ENCODE results near the gene NBAS.
"Not testable (repeated sequence)": the region's sequence is repeated elsewhere in the genome, so short reads cannot be mapped to it uniquely, and the experiment has no call there.

The NBAS gene

DNA sequence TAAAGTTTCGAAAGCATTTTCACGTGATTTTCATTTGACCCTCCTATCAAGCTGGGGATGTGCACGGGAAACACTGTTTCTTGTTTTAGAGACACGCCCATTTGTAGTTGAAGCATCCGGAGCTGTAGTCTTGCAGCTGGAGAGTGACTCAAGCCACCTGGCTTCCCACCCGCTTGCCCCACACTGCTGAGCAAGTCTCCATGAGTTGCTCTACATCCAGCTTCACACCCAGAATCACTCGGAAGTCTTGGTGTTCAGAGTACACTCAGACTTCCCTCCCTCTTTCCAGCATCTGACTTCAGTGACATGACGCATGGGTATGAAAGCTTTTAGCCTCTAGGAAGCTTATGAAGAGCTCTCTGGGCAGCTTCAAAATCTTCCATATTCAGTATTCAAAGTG is 262.4 kb downstream of the NBAS start:
- no peak for DNase-seq

DNA sequence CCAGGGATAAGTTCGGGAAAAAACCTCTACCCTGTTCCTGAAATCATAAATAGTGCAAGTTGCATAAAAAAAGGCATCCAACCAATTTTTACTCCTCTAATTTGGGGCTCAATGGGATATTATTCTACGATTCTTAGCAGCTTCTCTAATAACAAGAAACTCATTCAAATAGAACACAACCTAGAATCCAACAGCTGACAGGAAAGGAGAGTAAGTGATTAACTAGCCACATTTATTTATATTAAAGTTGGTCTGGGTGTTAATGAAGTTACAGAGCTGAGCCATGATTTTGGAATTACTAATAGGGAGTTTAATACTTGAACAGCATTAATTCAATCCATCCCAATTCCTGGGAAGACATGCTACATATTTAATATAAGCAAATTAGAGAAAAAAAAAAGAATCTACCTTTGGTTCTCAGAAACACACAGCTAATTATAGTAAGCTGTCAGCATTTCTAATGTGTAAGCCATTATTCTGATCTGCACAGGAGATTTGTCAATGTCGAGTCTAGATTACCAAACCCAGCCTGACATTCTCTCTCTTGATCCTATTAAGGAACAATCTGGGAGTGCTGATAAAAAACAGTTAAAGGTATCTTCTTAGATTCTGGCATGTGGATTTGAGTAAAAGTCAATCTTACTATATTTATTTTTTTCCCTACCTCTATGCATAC is 267.7 kb downstream of the NBAS start:
- no peak for DNase-seq

DNA sequence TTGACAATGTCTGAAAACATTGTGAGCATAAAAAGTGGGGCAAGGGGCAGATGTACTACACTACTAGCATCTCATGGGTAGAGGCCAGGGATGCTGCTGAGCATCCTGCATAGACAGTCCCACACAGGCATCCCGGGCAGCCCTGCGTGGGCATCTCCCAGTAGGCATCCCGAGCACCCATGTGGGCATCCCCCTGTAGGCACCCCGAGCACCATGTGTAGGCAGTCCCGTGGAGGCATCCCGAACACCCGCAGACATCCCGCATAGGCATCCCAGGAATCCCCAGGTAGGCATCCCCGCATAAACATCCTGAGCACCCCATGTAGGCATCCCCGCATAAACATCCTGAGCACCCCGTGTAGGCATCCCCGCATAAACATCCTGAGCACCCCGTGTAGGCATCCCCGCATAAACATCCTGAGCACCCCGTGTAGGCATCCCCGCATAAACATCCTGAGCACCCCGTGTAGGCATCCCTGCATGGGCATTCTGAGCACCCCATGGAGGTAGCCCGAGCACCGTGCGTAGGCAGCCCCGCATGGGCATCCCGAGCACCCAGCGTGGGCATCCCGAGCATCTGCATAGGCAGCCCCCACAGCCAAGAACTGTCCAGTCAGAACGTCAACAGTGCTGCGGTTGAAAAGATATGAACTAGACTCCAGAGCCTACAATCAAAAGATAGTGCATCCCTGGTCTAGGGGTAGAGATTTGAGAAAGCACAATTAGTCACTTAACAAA is 273.5 kb downstream of the NBAS start:
- no peak for DNase-seq

DNA sequence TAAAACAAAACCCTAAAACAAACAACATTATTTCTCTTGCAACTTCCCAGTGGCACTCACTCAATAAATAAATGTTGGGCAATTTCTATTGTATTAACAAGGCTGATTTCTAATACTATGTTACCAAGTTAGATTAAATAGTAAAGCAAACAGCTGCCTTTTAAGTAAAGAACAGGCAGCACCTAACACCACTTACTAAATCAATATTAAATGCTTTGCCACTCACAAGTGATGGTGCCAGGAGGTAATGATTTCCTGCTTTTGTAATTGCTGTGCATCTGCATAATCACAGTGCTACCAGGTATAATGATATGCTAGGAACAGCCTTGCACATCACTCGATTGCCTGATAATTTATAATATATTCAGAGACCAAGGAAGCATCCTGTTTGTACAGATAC is 276.5 kb downstream of the NBAS start:
- no peak for DNase-seq

DNA sequence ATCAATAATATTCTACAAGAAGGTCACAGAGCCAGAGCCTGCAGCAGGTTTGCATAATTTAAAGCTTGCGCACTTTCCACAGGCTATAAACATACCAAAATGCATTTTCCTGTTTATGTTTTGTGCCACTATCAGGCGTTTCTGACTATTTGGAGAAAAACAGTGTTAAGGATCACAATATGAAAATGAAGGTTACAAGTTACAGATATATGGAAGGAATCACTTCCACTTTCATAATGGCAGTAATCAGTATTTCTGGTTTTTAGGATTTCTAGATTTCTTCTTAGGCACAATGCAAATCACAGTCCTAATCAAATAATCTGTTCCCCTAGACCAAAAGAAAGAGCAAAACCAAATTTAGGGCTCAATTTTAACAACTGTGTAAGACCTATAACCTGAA is 279.5 kb downstream of the NBAS start:
- no peak for DNase-seq

DNA sequence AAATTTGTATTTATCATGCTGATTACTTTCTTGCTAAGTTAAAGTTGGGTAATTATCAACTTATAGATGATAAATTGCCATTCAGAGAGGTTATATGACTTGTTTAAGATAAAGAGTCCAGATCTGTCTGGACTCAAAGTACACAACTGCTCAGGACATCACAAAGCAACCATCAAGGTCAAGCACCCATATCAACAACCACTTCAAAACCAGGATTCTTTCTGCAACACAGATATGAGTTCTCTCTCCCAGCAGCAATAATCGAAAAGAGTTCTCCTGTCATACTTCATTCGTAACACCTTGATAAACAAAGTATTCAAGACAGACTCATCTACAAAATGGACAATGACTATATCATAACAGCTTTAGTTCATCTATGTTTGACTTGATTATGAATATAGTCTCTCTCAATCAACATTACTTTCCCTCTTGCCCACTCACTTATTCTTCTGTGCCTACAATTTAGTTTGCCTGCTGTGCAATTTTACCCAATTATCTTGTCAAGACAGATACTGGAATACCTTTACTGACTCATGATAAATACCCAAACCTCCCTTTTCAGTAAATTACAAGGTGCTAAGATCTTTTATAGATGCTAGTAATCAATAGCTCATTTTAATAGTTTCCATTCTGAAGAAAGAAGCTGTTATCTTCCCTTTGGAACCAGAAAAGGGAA is 281.8 kb downstream of the NBAS start:
- no peak for DNase-seq

DNA sequence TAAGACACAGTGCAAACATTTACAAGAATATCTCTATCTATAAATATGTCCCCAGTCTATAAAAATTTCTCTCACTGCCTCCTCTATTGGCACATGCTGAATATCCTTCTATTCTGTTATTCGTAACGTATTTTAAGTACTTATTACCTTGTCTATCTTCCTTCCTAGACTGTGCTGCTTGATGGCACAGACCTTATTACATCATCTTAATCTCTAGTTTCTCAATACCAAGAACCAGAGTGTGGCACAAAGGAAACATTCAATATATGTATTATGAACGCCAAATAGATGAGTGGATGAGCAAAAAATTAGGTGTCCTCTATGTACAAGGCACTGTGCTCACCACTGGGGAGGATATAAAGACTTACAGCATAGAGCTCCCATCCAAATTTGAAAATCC is 282.8 kb downstream of the NBAS start:
- no peak for DNase-seq

DNA sequence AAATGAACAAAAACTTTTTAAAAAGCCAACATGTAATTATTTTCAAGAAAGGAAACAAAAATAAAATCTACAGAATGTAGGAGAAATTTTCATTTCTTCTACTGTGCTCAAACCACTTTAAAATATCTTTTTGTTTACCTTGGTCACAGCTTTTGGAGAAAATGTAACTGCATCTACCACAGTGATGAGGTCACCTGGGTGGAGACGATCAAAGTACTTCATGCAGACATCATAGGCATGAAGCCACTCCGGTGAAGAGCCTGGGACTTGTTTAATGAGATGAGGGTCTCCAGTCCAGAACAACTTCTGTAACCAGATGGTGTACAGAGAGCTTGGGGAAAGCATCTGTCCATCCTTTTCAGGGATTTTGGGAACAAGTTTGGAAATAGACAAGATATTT is 285.8 kb downstream of the NBAS start:
- no peak for DNase-seq

DNA sequence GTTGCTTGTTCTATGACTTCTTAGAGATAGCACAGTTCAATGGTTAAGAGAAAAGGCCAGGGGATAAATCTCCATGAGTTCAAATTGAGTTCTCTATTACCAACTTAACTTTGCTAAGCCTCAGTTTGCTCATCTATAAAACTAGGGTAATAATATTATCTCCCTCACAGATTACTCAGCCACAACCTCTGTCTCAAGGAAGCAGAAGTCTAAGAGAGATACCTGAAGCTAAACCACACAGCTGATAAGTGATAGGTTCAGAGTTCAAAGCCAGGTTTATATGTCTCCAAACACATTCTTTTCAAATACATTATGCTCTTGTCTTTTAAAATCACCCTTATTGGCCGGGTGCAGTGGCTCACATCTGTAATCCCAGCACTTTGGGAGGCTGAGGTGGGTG is 287.7 kb downstream of the NBAS start:
- DNase-seq: no peak

DNA sequence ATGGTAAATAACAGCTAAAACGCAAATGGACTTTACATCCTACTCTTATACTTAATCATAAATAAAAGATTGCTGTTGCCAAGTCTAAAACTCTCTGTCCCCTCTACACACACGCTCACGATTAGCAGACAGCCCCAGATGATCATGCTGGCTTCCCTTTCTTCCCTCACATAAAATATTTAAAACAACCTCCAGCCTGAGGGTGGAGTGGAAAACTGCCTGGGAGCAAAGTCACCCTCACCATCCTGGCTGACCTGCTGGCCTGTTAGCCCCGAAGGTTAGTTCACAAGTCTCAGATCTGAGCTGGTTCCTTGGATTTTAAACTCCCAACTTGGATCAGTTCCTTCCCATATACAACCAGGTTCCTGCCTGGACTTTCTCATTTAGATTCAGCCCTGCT is 288.2 kb downstream of the NBAS start:
- DNase-seq: no peak

DNA sequence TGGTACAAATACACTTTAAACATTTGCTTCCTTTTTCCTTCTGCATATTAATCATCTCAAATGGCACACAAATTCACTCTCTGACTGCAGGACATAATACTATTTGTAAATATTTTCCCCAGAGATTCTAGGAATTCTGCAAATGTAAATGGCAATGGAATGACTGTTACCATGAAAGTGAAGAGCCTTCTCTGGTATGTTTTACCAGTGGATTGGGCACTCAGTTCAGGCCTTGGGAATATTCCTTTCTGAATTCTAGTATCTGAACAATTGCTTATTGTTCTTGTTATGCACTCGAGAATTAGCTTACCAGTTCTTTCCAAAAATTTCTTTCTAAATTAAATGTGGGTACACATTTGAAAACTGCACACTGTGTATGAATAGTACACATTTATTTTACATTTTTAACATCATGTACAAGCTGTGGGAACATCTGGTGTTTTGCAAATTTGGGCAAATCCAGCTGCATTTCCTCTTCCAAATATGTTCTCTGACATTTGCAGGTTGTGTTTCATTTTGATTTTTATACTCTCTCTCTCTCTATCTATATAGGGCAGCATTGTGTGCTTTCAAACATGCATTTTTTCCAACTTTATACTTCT is 289.1 kb downstream of the NBAS start:
- DNase-seq: no peak

DNA sequence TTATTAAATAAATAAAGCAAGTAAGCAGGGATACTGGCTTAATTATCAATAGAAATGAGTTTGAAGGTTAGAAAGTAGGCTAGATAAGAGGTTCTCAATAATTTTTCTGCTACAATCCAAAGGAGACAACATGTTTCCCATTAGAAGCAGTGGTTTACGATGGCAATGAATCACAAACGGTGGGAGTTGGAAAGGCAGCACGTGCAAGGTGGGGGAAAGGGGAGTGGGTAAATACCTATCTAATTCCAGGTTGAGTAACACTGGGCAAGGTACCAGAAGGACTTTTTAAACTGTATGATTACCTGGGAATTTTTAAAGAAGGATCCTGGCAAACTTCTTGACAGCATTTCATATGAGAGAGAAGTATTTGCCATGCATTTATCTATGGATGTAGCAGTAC is 289.9 kb downstream of the NBAS start:
- DNase-seq: no peak

DNA sequence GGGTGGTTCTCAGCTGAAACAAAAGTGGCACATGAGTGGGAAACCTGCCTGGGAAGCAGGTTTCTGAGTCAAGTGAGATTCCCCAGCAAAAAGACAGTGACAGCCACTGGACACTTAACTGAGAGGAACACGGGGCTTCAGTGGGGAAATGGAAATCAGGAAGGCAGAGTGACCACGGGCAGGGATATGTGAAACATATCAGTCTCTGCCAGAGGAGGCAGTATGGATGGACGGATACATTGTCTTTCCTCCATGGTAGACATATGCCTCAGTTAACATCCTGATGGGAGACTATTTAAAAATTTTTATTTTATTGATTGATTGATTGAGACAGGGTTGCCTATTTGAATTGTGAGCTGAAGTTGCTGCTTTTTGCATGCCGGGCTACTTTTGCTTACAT is 292.1 kb downstream of the NBAS start:
- no peak for DNase-seq

DNA sequence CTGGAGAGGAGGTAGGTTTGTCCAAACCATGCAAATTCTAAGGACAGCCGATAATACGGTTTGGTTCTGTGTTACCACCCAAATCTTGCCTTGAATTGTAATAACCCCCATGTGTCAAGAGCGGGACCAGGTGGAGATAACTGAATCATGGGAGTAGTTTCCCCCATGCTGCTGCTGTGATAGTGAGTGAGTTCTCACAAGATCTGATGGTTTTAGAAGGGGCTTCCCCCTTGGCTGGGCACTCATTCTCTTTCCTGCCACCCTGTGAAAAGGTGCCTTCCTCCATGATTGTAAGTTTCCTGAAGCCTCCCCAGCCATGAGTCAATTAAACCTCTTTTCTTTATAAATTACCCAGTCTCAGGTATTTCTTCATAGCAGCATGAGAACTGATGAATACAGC is 295.2 kb downstream of the NBAS start:
- no peak for DNase-seq

DNA sequence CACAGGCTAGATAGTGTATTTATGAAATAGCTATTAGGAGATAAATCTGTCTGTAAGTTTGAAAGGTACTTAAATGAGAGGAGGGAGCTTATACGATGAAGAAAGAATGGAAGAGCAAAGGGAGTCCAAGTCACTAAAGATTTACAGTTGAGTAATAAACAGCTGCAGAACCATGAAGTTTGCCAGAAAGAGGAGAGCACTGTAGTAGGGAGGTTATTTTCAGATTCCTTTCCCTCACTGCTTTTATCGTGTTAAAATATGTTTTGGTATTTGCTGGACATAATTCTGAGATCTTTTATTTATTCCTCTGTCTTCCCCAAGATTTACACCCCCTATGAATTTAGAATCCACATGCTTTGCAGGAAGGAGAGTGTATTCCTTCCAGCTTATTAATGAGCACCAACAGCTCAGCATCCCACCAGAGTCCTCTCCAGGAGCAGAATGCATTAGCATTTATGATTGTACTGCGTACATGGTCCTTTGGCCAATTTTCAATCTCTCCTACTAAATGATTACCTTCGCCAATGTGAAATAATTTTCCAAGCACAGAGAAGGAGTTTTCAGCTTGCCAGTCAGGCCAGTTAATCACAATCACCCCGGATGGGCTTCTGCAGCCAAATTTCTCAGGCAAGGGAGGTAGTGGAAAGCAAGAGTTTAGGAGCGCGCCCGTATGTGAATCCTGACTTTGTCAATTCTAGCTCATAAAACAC is 297.0 kb downstream of the NBAS start:
- DNase-seq: no peak

DNA sequence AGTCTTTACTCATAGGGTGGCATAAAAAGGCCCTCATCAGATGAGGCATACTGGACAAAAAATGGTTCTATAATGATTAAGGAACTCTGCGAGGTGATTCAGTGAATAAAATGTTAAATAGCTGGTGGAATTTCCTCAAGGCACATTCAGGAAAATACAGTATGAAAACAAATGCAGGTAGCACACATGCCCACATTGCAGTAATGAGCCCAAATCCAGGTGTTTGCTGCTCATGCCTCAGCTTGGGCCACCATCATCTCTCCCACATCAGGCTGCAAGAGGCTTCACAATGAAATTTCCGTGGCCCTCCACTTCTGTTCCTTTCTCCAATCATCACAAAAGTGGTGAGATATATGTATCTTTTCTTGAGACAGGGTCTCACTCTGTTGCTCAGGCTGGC is 298.3 kb downstream of the NBAS start:
- no peak for DNase-seq

DNA sequence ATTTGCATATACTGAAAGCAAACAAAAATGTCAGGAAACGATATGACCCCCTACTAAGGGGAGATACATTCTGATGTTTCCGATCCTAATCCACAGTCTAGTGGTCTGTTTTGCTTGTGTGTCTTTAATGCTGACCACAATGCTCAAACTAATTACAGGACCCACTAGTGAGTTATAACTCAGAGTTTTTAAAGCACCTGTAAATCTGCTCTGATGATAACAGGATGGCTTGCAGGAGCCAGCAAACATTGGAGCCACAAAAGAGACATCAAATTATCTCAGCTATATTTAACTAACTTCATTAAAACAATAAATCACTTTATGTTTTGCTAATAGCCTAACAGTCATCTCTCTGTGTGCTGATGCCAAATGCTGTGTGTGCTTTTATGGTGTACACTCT is 300.3 kb downstream of the NBAS start:
- no peak for DNase-seq

DNA sequence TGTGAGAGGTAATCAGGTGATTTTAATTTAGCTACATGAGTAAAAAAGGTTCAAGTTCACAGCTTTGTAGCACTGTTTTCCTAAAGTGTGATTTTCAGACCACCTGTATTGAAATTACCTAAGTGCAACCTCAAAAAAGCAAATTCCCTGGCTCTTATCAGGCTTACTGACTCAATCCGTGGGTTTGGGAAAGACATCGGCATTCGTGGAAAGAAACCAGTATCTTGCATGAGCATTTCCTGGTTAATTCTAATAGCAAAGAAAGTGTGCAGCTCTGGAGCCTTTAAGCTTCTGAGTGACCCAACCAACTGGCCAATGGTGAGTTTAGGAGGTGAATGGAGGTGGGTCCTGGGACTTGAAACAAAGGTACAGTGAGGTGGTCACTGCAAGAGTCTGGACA is 300.9 kb downstream of the NBAS start:
- DNase-seq: no peak

DNA sequence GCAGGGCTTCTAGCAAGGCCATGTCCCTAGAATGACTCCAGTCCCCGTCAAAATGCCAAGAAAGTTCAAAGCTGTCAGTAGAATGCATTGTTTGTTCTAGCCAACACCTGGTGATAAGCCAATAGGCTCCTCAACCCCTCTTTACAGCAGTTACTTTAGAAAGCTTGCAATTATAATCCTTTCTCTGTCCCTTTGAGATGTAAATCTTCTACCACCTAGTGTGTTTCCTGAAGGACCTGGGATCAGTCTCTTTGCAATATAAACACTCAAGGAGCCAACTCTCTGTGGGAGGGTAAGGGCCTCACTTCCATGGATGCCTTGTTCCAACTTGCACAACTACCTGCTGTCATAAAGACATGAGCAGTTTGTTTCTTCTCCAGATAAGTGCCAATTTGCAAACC is 301.8 kb downstream of the NBAS start:
- no peak for DNase-seq

DNA sequence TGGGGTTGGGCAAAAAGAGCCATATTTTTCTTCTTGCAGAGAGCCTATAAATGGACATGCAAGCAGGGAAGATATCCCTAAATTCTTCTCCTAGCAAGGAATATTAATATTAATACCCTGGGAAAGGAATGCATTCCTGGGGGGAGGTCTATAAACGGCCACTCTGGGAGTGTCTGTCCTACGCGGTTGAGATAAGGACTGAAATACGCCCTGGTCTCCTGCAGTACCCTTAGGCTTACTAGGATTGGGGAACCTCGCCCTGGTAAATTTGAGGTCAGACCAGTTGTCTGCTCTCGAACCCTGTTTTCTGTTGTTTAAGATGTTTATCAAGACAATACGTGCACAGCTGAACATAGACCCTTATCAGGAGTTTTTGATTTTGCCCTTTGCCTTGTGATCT is 302.7 kb downstream of the NBAS start:
- DNase-seq: not testable (repeated sequence)

DNA sequence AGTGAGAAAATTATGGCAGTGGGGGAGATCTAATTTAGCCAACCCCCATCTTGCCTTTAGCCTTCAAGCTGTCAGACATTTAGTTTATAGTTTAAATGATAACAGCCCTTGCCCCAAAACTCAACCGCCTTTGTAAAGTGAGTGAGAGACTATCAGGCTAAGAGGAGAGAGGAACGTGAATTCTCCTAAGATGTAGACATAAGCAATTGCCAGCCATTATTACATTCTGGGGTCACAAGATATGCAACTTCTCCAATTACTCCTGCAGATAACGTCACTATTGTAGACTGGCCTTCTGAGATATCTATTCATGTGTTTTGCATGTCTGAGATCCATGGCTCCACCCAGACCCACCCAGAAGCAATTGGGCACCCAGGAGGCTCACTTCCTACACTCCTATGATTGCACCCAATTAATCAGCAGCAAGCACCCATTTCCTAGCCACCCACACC is 307.3 kb downstream of the NBAS start:
- no peak for DNase-seq

DNA sequence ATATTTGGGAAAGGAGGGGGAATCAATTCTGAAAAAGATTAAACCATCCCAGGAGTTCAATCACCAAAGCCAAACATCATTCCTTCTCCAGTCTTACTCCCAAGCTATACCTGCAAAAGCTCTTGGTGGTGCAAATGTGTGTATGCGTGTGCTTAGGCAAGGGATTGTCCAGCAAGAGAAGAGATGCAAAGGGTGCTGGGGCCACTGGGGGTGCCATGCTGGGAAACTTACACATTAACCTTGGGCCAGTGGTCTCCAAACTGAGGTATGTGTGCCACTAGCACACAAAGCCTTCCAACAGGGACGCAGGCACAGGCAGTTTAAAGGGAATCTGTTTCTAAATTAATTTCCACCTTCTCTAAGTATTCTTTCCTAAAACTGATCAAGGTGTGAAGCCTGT is 307.9 kb downstream of the NBAS start:
- no peak for DNase-seq

DNA sequence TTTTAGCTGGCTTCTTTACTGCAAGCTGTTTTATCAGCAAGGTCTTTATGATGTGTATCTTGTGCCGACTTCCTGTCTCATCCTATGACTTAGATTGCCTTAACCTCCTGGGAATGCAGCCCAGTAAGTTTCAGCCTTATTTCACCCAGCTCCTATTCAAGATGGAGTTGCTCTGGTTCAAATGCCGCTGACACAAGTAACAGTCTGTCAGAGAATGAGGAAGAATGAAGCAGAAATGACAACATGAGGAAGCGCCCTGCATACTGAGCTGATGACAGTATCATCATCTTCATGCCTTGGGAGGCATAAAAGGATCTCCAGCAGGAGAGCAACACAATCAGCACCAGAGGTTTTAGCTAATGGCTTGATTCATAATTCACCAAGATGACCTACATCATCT is 309.4 kb downstream of the NBAS start:
- DNase-seq: no peak
